Ascending aorta (tissue), 2 donors: Measurements from ENCODE around the gene ASB6. TPM values are rescaled to one million over a fixed set of nuclear protein-coding genes. Genes with fewer than 3 reads are reported as not detected.
"Not testable (repeated sequence)": the region's sequence is repeated elsewhere in the genome, so short reads cannot be mapped to it uniquely, and the experiment has no call there.

Source experiments
- DNase-seq, 2 donors: peaks; one replicate each; pipeline ENCODE4 v3.0.0-alpha.2; 2019; ENCODE audit warnings: low spot score in 2 of 2
- H3K27ac ChIP-seq, 2 donors: fragments of 200-600 bp; sonication (generic); one replicate each; pipeline ENCODE4 v1.5.1; 2016 to 2017; ENCODE audit warnings: mild to moderate bottlenecking in 1 of 2
- H3K27me3 ChIP-seq: fragments of 200-600 bp; sonication (generic); one replicate; pipeline ENCODE4 v1.5.1; 2017
- H3K36me3 ChIP-seq, 2 donors: fragments of 200-600 bp; sonication (generic); one replicate each; pipeline ENCODE4 v1.5.1; 2016
- H3K4me1 ChIP-seq, 2 donors: fragments of 200-600 bp; sonication (generic); one replicate each; pipeline ENCODE4 v1.5.1; 2016 to 2017; ENCODE audit warnings: mild to moderate bottlenecking in 1 of 2
- H3K4me3 ChIP-seq, 2 donors: fragments of 200-600 bp; sonication (generic); one replicate each; pipeline ENCODE4 v1.5.1; 2016 to 2017; ENCODE audit warnings: mild to moderate bottlenecking in 1 of 2
- H3K9me3 ChIP-seq, 2 donors: fragments of 200-600 bp; sonication (generic); one replicate each; pipeline ENCODE4 v1.5.1; 2016
- CTCF ChIP-seq, 3 experiments: fragments of 200-600 bp in 2 of 3; fragments of 450-650 bp in 1 of 3; sonication (generic) in 2 of 3; IDR thresholded peaks; one replicate each; pipeline ENCODE4 v1.5.1; 2016 to 2019; ENCODE audit warnings: antibody characterized with exemption in 3 of 3, mild to moderate bottlenecking in 1 of 3, moderate library complexity in 1 of 3
- intact Hi-C: fragments of 100-400 bp; cut with DNase I; formaldehyde crosslinking; loops from one replicate; pipeline ENCODE4 v1.15.1; 2023
- total RNA-seq: library from RNA; depleted of rRNA; stranded (reverse); fragments of >200 nt; gene quantifications from one replicate; pipeline ENCODE4 v1.1.0, GENCODE V29; 2016

The ASB6 gene
- total RNA-seq, 1 donor from 2014 or later = 29.7 TPM

GRCh38 chr9:129595903-129596540 lies 45.9 kb downstream of the ASB6 start:
- Histone ChIP-seq H3K36me3 (no peaks in the 10 kb centered on the region), H3K27ac (peak overlapping the region; percentile 87 to 88), H3K4me3 (no peak overlapping the region), H3K27me3 (no peaks in the 10 kb centered on the region), H3K9me3 (no peaks in the 10 kb centered on the region), H3K4me1 (peaks cover 3 to 17% of the 10 kb centered on the region in 2 donors)
- intact Hi-C loops = loop anchor here (2.0 kb wide), 1 partner anchor 27 kb away; no protein-coding TSS in a partner anchor
- DNase-seq = no peak
- TF ChIP-seq CTCF (IDR thresholded peaks at IDR 0.05) = no peak

- Histone ChIP-seq H3K36me3 (no peaks in the 10 kb centered on the region), H3K4me3 (no peak overlapping the region), H3K4me1 (peaks cover 3 to 17% of the 10 kb centered on the region in 2 donors), H3K9me3 (no peaks in the 10 kb centered on the region), H3K27ac (peak overlapping the region; percentile 42 to 87), H3K27me3 (no peaks in the 10 kb centered on the region)
- intact Hi-C loops = no loop called here
- no peak for TF ChIP-seq CTCF (IDR thresholded peaks at IDR 0.05)
- DNase-seq = no peak
Measured at GRCh38 chr9:129595311-129595741, 46.6 kb downstream of the ASB6 start.

- TF ChIP-seq CTCF (IDR thresholded peaks at IDR 0.05) = no peak
- H3K27me3 ChIP-seq = no peaks in the 10 kb centered on the region
- no peak overlapping the region for H3K27ac ChIP-seq
- no peak for DNase-seq
- H3K36me3 ChIP-seq = no peaks in the 10 kb centered on the region
- H3K4me3 ChIP-seq = no peak overlapping the region
- H3K9me3 ChIP-seq = no peaks in the 10 kb centered on the region
- intact Hi-C loops = no loop called here
- peaks cover 4 to 17% of the 10 kb centered on the region in 2 donors for H3K4me1 ChIP-seq
Measured at GRCh38 chr9:129594632-129595031, 47.3 kb downstream of the ASB6 start.

GRCh38 chr9:129592790-129593189 lies 49.2 kb downstream of the ASB6 start:
- H3K27me3 ChIP-seq, H3K9me3 ChIP-seq, intact Hi-C loops, H3K4me3 ChIP-seq, H3K27ac ChIP-seq, H3K36me3 ChIP-seq, DNase-seq: not testable (repeated sequence)
- H3K4me1 ChIP-seq = peaks cover 8 to 12% of the 10 kb centered on the region in 2 donors

- Histone ChIP-seq H3K4me3 (no peak overlapping the region), H3K27ac (no peak overlapping the region), H3K36me3 (no peaks in the 10 kb centered on the region), H3K4me1 (peaks cover 3 to 5% of the 10 kb centered on the region in 2 donors), H3K27me3 (no peaks in the 10 kb centered on the region), H3K9me3 (no peaks in the 10 kb centered on the region)
- DNase-seq = no peak
- intact Hi-C loops = no loop called here
- TF ChIP-seq CTCF (IDR thresholded peaks at IDR 0.05) = no peak
Measured at GRCh38 chr9:129591916-129592315, 50.0 kb downstream of the ASB6 start.

GRCh38 chr9:129590466-129590865 lies 51.5 kb downstream of the ASB6 start:
- Histone ChIP-seq H3K4me3 (no peak overlapping the region), H3K36me3 (no peaks in the 10 kb centered on the region), H3K27ac (peak overlapping the region in 1 of 2 donors; percentile 32), H3K4me1 (peaks cover 0 to 5% of the 10 kb centered on the region in 2 donors), H3K27me3 (no peaks in the 10 kb centered on the region), H3K9me3 (no peaks in the 10 kb centered on the region)
- no peak for TF ChIP-seq CTCF (IDR thresholded peaks at IDR 0.05)
- intact Hi-C loops = no loop called here
- DNase-seq = no peak
